ENCODE data around the gene TDRD10. TPM values are rescaled to one million over a fixed set of nuclear protein-coding genes. Genes with fewer than 3 reads are reported as not detected.
"Not testable (repeated sequence)": the region's sequence is repeated elsewhere in the genome, so short reads cannot be mapped to it uniquely, and the experiment has no call there.

The TDRD10 gene
- polyA plus RNA-seq, 3 donors: 0.71 to 1.1 (median 1.0) TPM

DNA sequence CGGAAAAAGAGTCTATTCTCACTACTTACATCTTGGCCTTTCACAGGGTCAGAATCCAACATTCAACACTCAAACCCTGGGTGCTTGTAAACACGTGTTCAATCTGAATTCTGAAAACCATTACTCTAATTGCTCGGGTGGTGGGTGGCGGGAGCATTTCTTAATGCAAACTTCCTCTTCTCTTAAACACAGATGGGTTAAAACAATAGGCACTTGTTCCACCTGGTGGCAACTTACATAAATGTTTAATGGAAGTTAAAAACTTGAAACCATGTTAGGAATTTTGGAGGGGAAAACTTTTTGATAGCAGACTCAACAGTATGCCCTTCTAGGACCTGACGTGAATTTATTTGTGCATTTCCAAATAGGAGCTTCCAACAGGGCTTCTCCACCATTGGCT is 23.4 kb upstream of the TDRD10 start:
- DNase-seq (ENCODE audit: low read depth in 3 of 3, low spot score in 2 of 3): no peak

DNA sequence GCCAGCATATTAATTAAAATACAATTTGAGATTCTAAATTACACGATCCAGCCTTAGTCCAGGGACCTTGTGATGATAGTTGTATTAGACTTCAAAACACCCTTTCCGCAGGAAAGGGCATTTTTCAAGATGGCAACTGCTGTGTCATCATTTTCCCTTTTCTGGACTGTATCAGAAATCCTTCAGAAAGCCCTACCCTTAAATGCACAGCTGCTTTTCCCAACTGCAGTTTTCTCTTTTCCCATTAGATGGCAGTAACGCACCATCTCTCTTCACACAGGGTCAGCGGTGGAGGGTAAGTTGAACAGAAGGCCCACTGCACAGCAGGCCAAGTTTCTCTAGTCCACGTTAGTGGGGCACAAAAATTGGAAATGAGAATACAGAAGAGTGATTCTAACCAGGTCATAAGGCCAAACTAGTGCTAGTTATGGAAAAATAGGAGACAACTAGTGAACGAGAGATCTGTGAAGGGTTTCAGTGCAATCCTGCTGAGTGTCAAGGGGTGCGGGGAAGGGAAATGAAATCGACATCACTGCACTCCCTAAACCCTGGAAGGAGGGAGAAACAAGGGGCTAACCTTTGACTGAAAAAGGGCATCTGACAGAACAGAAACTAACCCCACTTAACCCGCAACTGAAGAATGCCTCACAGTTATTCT is 22.1 kb upstream of the TDRD10 start:
- peak; percentile 70 to 77 (median 73) for DNase-seq (ENCODE audit: low read depth in 3 of 3, low spot score in 2 of 3)

DNA sequence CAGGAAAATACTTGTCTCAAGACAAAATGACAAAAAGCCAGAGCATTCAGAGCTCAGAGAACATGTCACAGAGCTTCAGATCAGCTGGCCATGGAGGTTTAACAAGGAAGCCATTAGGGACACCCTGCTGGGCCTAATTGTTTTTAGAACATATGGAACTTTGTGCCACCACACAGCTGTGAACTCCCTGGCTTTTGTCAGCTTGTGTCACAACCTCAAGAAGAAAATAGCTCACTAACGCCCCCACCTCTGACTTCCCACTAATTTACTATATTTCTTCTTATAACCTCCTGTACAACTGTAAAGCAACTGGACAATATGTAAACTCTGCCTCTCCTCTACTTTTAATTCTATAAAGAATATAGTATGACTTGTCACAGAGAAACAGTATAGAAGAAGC is 21.0 kb upstream of the TDRD10 start:
- DNase-seq (ENCODE audit: low read depth in 3 of 3, low spot score in 2 of 3): no peak

DNA sequence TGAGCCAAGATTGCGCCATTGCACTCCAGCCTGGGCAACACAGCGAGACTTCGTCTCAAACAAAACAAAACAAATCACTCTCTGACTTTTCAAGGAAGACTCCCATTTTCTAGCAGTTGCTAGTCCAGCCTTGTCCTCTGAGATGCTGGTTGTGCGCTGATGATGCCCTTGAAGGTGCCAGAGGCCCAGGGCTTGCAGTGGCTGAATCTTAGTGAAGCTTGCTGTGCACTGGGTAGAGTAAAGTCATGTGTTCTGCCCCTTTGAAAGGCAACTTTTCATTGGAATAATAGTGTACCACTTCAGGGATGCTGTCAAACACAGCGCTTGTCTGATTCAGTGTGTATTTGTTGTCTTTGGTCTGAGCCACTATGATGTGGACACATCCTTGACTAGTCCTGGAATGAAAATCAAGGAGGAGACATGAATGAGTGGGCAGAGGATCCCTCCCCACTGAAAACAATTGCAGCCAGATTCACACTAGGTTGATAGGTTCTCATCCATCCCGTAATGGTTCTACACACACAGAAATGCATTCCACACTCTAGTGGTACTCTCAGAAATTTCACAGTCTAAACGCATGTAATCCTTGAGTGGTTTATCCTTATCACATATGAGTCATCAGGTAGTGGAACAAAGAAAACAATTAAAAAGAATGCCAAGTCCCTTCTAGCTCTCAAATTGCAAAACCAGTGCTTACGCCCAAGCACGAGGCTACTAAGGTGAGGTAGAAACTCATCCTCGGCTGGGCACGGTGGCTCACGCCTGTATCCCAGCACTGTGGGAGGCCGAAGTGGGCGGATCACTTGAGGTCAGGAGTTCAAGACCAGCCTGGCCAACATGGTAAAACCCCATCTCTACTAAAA is 17.8 kb upstream of the TDRD10 start:
- no peak for DNase-seq (ENCODE audit: low read depth in 3 of 3, low spot score in 2 of 3)

DNA sequence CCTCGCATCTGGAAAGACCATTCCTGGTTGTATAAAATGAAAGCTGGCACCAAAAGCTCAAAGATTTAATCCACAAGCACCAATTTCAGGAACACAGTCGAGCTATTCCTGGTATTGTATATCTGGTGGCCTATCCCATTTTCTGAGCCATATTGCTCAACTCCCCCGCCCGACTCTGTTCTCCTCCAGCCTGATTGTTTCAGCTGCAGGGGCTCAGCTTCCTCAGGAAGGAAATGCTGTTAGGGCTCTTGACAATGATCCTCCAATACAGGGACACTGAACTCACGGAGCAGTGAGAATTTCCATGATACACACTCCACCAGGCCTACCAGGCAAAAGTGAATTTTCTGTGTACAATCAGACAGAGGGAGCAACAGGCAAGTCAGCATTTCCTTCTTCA is 16.9 kb upstream of the TDRD10 start:
- DNase-seq (ENCODE audit: low read depth in 3 of 3, low spot score in 2 of 3): no peak

DNA sequence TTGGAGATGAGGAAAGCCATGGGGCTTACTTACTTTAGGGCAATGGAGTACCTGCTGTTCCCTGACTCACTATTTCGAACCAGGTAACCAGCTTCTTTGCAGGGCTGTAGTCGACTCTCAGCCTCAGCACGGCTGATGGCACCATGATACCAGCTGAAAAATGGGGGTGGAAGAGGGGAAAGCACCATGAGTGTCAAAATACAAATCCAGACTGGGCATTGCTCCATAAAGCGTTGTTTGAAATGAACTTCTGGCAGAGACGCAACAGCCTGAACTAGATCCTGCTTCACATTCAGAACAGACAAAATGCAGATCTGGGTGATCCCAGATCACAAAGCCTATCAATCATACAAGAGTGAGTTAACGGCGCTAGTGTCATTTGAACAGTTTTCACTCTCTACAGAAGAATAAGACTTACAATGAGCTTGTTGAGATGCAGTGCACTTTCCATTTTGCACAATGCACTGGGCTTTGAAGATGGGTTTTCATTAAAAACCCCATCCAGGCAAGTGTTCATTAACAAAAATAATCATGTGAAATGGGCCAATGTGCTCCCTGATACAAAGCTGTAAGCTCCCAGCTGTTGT is 16.0 kb upstream of the TDRD10 start:
- DNase-seq (ENCODE audit: low read depth in 3 of 3, low spot score in 2 of 3): no peak

DNA sequence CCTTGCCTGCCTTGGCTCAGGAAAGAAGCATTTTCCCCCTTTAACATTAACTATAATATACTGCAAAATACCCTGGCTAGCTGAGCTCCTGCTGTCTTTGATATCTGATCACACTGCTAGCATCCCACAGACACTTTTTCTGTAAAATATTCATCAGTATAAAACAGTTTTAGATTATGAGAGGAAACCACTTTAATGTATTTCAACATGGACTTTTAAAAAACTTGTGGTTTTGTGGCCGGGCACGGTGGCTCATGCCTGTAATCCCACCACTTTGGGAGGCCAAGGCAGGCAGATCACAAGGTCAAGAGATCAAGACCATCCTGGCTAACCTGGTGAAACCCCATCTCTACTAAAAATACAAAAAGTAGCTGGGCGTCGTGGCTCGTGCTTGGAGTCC is 15.3 kb upstream of the TDRD10 start:
- not testable (repeated sequence) for DNase-seq (ENCODE audit: low read depth in 3 of 3, low spot score in 2 of 3)

DNA sequence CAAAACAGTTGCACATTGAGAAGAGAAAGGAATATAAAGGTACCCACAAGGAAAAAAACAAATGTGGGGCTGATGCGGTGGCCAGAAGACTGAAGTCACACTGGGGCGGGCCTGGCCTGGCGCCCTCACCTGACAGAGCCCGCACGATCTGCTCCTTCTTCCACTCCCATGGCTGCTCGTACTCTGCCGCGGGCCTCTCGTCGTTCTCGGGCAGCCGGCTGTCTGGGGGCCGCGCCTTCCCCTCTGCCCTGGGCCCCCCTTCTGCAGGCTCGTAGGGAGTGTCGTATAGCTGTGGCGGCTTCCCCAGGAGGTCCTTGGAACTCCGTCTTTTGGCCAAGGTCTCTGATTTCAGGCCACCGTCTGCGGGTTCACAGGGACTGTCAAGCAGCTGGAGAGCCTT is 13.1 kb upstream of the TDRD10 start:
- DNase-seq (ENCODE audit: low read depth in 3 of 3, low spot score in 2 of 3): no peak

DNA sequence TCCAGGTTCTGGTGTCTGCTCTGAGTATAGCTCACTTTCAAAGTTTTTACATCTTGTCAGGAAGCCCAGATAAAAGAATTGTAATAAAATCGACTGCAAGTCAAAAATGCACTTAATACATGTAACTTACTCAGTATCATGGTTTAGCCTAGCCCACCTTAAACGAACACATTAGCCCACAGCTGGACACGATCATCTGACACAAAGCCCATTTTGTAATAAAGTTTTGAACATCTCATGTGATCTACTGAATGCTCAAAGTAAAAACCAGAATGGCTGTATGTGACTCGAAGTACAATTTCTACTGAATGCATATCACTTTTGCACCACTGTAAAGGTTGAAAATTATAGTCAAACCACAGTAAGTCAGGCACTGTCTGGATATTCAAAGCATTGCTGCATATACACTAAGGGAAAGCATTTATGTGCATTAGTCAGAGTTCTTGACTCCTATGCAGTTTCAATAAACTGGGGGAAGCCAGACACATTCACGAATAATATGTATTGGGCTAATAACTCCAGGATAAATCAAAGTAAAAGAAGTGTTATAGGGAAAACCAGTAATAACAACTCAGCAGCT is 12.2 kb upstream of the TDRD10 start:
- DNase-seq (ENCODE audit: low read depth in 3 of 3, low spot score in 2 of 3): no peak

DNA sequence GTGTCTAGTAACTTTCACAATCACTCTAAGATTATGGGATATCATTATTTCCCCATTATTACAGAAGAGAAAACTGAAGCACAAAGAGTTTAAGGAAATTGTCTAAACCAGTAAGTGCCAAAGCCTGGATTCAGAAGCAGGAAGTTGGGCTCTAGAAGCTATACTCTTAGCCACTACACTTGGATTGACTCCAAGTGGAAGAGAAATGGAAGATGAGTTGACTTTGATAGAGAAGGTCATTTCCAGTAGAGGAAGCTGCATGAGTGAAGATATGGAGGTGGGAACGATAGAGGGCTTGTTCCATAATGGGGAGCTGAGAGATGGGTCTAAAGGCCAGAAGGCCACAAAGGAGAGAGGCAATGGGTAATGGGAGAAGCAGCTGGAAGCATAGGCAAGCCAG is 11.7 kb upstream of the TDRD10 start:
- DNase-seq (ENCODE audit: low read depth in 3 of 3, low spot score in 2 of 3): no peak

DNA sequence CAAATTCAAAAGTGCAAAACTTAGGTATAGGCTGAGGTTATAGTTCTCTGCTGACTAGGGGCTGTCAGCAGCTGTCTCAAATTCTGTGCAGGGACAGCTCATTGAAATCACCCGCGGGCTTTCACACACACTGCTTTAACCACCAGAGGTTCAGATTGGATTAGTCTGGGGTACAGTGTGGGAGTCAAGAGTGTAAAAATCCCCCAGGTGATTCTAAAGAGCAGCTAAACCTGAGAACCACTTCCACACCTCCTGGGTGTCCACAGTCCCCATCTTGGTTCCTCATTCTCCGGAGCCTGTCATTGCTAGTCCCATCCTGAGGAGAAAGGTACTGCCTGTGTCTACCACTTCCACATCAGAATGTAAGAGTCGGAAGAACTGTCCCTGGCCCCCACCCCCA is 9.9 kb upstream of the TDRD10 start:
- no peak for DNase-seq (ENCODE audit: low read depth in 3 of 3, low spot score in 2 of 3)

DNA sequence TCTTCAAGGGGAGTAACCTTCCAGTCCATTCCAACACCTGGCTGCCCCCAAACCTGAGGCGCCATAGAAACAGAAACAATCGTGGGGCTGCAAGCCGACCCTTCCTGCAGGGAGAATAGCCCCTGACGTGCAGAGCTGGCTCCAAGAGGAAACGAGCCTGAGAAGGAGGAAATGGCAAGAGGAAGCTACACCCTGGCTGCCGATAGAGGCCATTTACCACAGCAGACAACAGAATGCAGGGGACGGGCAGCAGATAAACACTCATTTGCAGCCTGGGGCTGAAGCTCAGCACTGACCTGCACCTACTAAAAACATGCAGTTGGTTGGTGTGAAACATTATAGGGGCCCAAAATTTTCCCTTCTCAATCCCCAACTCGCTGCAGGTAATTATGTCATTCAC is 8.7 kb upstream of the TDRD10 start:
- DNase-seq (ENCODE audit: low read depth in 3 of 3, low spot score in 2 of 3): no peak

DNA sequence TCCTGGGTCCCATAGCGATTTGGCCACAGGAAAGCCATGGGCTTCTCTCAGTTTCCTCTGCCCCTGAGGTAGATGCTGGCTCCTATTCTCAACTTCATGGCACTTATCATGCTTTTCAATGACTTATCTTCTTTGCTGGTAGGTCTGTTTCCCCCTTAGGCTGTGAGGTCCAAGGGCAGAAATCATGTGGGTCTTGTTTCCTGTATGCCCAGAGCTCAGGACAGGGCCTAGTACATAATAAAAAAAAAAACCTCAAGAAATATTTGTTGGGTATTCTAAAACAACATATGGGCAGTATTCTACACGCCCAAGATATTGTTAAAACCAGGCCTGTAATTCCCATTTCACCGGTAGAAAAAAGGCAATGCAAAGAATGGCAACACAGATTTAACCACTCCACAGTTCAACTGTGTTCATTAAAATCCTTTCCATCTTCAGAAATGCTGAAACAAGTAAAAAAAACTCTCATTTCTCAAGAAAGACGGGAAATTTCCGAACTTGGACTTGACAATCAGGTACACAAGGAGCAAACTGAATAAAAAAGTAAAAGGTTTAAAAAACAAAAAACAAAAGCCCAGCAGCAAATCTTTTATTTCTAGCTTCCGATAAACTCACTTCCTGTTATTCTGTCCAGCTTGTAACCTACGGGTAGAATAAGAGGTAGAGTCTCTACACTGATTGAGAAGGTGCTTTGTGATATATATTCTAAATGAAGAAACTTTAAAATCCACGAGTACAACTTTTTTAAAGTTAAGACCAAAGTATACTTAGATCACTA is 6.3 kb upstream of the TDRD10 start:
- no peak for DNase-seq (ENCODE audit: low read depth in 3 of 3, low spot score in 2 of 3)

DNA sequence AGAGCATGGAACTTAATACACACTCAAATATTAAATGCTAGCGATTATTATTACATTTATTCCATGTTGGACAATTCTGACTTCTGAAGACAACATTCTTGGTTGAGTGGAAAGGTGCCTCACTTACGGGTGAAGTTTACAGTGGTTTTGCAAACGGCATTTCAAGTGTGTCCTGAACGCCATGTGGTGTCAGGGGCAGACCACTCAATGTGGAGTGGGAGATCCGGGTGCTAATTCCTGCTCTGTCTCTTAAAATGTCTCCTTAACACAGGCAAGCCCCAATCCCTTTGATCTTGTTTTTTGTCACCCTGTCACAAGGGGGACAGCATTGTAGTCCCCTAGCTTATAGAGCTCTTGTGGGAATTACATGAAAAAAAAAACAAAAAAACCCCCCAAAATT is 5.6 kb upstream of the TDRD10 start:
- no peak for DNase-seq (ENCODE audit: low read depth in 3 of 3, low spot score in 2 of 3)

DNA sequence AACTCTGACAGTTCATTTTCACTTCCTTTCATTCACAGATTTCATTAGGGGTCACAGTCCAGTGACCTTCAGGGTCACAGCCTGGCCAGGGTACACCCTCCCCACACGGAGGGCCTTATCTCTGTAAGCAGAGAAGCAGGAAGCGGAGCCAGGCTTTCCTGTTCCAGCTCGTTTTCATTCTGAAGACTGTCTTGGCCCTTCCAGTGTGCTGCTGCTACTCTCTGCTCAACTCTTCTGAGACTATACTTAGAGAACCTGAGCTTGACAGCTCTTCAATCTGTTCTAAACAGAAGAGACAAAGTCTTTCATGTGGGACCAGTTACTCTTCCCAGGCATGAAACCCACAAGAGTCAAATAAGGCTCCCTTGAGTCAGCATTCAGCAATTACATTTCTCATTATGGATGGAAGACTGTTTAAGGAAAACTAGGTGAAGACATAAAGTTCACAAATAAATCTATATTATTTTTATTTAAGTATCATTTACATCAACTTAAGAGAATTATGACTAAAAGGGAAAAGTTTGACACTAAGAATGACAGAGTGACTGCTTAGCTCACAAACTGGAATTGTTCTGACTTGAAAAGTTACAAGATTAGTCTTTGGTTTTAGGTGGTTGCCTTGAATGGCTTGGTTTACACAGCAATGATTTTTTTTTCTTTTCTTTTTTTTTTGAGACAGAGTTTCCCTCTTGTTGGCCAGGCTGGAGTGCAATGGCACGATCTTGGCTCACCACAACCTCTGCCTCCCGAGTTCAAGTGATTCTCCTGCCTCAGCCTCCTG is 4.8 kb upstream of the TDRD10 start:
- DNase-seq (ENCODE audit: low read depth in 3 of 3, low spot score in 2 of 3): no peak

DNA sequence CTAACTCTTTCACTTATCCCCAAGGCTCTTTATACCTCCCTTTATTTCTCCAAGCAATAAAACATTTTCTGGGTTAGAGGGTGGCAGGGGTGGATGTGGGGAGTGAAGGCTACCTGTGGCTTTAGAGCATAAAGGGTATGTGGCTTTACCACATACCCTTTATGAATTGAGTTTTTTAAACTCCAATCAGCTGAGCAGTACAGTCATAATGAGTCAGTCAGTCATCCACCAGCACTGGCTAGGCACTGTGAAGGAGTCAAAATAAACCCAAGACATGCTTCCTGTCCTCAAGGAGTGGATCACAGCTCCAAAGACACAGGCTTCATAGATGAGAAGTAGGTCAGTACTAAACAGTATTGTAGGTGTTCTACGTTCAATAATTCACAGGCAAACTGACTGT is 2.6 kb upstream of the TDRD10 start:
- no peak for DNase-seq (ENCODE audit: low read depth in 3 of 3, low spot score in 2 of 3)

DNA sequence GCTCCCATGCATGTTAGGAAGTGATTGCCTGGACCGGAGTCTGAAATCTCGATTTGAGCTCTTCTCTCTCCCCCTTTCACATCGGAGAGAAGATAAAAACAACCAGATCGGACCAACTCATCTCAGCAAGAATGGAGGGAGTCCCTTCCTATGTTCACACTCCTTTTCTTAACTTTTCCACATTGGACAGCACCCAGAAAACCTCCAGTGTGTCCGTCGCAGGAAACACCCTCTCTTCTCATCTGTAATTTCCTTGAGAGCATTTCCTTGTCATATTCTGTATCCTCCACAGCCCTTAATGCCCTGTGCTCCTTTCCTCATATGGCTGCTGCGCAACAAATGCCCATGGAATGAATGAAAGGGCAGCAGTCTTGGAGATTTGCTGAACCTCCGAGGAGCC is 1.5 kb upstream of the TDRD10 start:
- no peak for DNase-seq (ENCODE audit: low read depth in 3 of 3, low spot score in 2 of 3)

DNA sequence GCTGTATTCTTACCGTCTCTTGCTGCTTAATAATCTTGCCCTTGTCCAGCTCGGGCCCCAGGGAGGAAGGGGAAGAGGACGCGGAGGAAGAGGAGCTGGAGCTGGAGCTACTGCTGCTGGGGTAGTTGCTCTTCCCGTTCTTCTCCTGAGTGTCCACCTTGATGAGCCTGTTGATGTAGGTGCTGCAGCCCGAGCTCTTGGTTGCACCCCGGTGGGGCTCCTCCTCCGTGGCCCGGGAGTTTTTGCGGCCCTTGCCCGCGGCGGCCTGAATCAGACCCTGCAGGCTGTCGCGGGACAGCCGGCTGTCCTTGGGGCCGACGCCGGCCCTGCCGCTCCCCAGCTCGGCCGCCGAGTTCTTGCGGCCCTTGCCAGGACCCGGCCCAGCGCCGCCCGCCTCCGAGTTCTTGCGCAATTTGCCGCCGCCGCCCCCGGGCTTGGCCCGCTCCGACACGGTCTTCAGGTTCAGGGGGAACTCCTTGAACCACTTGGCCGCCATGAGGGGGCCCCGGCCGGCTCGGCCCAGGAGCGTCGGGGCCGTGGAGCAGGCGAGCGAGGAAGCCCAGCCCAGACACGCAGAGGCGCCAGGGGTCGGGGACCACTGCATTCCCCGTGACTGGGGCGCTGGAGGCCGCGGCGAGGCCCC is 475 bp upstream of the TDRD10 start:
- DNase-seq (ENCODE audit: low read depth in 3 of 3, low spot score in 2 of 3): no peak

DNA sequence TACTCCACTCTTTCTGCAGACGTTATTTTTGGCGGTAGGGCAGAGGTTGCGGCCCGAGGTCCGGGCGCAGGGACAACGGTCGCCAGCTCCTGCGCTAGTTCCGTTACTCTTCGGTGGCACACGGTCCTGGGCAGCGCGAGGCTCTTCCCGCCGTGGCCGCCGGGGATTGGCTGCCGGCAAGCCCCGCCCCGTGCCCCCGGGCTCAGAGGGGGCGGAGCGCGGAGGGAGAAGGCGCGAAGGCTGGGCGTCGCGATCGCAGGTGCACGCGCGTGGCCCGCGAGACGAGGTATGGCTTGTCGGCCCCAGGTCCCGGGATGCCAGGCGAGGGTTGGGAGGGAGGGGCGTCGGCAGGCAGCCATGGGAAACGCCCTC is 711 bp downstream of the TDRD10 start:
- no peak for DNase-seq (ENCODE audit: low read depth in 3 of 3, low spot score in 2 of 3)

DNA sequence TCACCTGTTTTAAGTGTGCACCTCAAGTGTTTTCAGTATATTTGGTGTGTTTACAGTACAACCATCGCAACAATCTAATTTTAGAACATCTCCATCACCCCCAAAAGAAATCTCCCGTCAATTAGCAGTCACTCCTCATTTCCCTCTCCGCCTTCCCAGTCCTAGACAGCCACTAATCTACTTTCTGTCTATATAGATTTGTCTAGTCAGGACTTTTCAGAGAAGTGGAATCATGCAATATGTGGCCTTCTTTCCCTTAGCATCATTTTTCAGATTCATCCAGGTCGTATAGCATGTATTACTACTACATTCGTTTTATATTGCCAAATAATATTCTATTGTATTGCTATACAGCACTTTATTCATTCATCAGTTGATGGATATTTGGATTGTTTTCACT is 1.9 kb downstream of the TDRD10 start:
- DNase-seq (ENCODE audit: low read depth in 3 of 3, low spot score in 2 of 3): no peak
